NB4 (cell line): ENCODE data around the gene UBXN10.

Experiments used
- CTCF ChIP-seq: IDR thresholded peaks from one replicate; pipeline ENCODE4 v1.5.1; 2012; ENCODE audit warnings: low read depth, low read length
- MAX ChIP-seq: IDR thresholded peaks from 2 replicates; pipeline ENCODE4 v1.6.1; 2011; ENCODE audit warnings: low read depth, low read length
- MYC ChIP-seq: IDR thresholded peaks from 2 replicates; pipeline ENCODE4 v1.6.1; 2011; ENCODE audit warnings: low read depth, low read length

- TF ChIP-seq MAX (no peak), CTCF (no peak), MYC (no peak)
Observed at GRCh38 chr1:20138346-20138745, 47.5 kb upstream of the UBXN10 start.
